K562 (cell line): ENCODE measurements around the gene TECPR2.

Experiments used
- E2F8 ChIP-seq: fragments of 450-650 bp; IDR thresholded peaks from 2 replicates; pipeline ENCODE4 v1.7.1; 2018; ENCODE audit warnings: mild to moderate bottlenecking, low read depth; ENCODE audit not compliant: partially characterized antibody
- JUNB ChIP-seq: fragments of 450-650 bp; formaldehyde crosslinking; conservative IDR thresholded peaks from 2 replicates; pipeline ENCODE4 v1.4.0; 2020; ENCODE audit warnings: mild to moderate bottlenecking
- KDM4B ChIP-seq, 2 experiments: fragments of 450-650 bp in 1 of 2; sonication (generic) in 1 of 2; IDR thresholded peaks; 2 replicates each; pipeline ENCODE4 v1.6.1; 2016 to 2017; ENCODE audit warnings: borderline replicate concordance in 2 of 2, antibody characterized with exemption in 1 of 2, low read depth in 1 of 2, mild to moderate bottlenecking in 1 of 2

GRCh38 chr14:102539544-102540314 lies 177.0 kb downstream of the TECPR2 start:
- TF ChIP-seq JUNB (no peak), E2F8 (no peak), KDM4B (IDR thresholded peaks at IDR 0.05; ENCODE audit: borderline replicate concordance in 2 of 2, low read depth in 1 of 2) (no peak)
